H1 (cell line): ENCODE data around the gene FBXL17. TPM values are rescaled to one million over a fixed set of nuclear protein-coding genes. Genes with fewer than 3 reads are reported as not detected.

ENCODE experiments used
- CTCF ChIA-PET: fragments of 300-600 bp; sonication (Branson Sonifier 250); formaldehyde crosslinking; loops from one replicate; lab custom pipeline; 2021; ENCODE audit not compliant: partially characterized antibody; lab: Charles Lee
- POLR2A ChIA-PET: fragments of 300-600 bp; sonication (Branson Sonifier 250); formaldehyde crosslinking; loops from one replicate; lab custom pipeline; 2021; ENCODE audit warnings: inconsistent platforms; ENCODE audit not compliant: partially characterized antibody; lab: Charles Lee
- DNase-seq, 2 experiments: peaks; one replicate each; pipeline versions ENCODE4 v3.0.0 to v3.0.0-alpha.2; 2010 to 2022; ENCODE audit warnings: low spot score in 2 of 2, low read depth in 1 of 2, mixed read lengths in 1 of 2
- FAIRE-seq: peaks from 2 replicates; lab custom pipeline; 2011; peaks lifted over from hg19 to GRCh38; lab: Jason Lieb, UNC
- H2AFZ ChIP-seq: 2 replicates; pipeline ENCODE4 v1.8.1; 2012; ENCODE audit warnings: low read length, inconsistent platforms
- H2AK5ac ChIP-seq: 2 replicates; pipeline ENCODE4 v1.6.1; 2013; ENCODE audit warnings: low read depth, low read length
- H2BK120ac ChIP-seq: replicated peaks from 2 replicates; pipeline ENCODE3; 2013; ENCODE audit warnings: low read depth, low read length, inconsistent platforms
- H2BK12ac ChIP-seq: 2 replicates; pipeline ENCODE4 v1.6.1; 2013; ENCODE audit warnings: low read depth, low read length
- H2BK15ac ChIP-seq: 2 replicates; pipeline ENCODE4 v1.6.1; 2013; ENCODE audit warnings: low read length
- H2BK20ac ChIP-seq: 2 replicates; pipeline ENCODE4 v1.6.1; 2013; ENCODE audit warnings: low read length
- H2BK5ac ChIP-seq: 2 replicates; pipeline ENCODE4 v1.6.1; 2013; ENCODE audit warnings: low read depth, low read length
- H3K14ac ChIP-seq: 2 replicates; pipeline ENCODE4 v1.6.1; 2013; ENCODE audit warnings: inconsistent platforms; ENCODE audit not compliant: insufficient read length
- H3K18ac ChIP-seq: 2 replicates; pipeline ENCODE4 v1.6.1; 2013; ENCODE audit warnings: low read length; ENCODE audit errors: extremely low read depth
- H3K23ac ChIP-seq: 2 replicates; pipeline ENCODE4 v1.6.1; 2013; ENCODE audit warnings: inconsistent platforms; ENCODE audit not compliant: insufficient read length
- H3K23me2 ChIP-seq: 2 replicates; pipeline ENCODE4 v1.6.1; 2013; ENCODE audit warnings: low read depth, low read length
- H3K27ac ChIP-seq: 2 replicates; pipeline ENCODE4 v1.6.1; 2011; ENCODE audit warnings: low read depth, low read length, inconsistent platforms
- H3K27me3 ChIP-seq, 4 experiments: replicated peaks in 1 of 4; 1 replicate in 1 of 4; 2 replicates in 3 of 4; pipeline versions ENCODE4 v1.6.1 to v1.8.1; 2011 to 2013; ENCODE audit warnings: low read length in 3 of 4, mild to moderate bottlenecking in 3 of 4, inconsistent platforms in 2 of 4, mixed read lengths in 2 of 4, moderate library complexity in 1 of 4; ENCODE audit not compliant: control insufficient read depth in 3 of 4, insufficient read depth in 3 of 4; ENCODE audit errors: extremely low read depth in 1 of 4
- H3K36me3 ChIP-seq, 4 experiments: 2 replicates each; pipeline versions ENCODE4 v1.6.1 to v1.8.1; 2011 to 2013; ENCODE audit warnings: mild to moderate bottlenecking in 4 of 4, low read length in 3 of 4, moderate library complexity in 2 of 4, control low read depth in 1 of 4, inconsistent platforms in 1 of 4; ENCODE audit not compliant: insufficient read depth in 4 of 4, control insufficient read depth in 2 of 4
- H3K4ac ChIP-seq: replicated peaks from 2 replicates; pipeline ENCODE3; 2013; ENCODE audit warnings: low read length, low read depth, mixed read lengths, inconsistent platforms; ENCODE audit not compliant: insufficient read length
- H3K4me1 ChIP-seq, 4 experiments: replicated peaks in 1 of 4; 1 replicate in 1 of 4; 2 replicates in 3 of 4; pipeline versions ENCODE4 v1.6.1 to v1.8.1; 2011 to 2013; ENCODE audit warnings: low read length in 3 of 4, inconsistent platforms in 2 of 4, mixed read lengths in 1 of 4; ENCODE audit not compliant: insufficient read depth in 4 of 4, control insufficient read depth in 3 of 4
- H3K4me2 ChIP-seq, 2 experiments: 2 replicates each; pipeline versions ENCODE4 v1.6.1 to v1.8.1; 2011 to 2013; ENCODE audit warnings: low read depth in 2 of 2, low read length in 2 of 2, control low read depth in 1 of 2, inconsistent platforms in 1 of 2, mild to moderate bottlenecking in 1 of 2; ENCODE audit not compliant: insufficient read depth in 1 of 2
- H3K4me3 ChIP-seq, 4 experiments: fragments of 200-600, 300-600 bp in 1 of 4; sonication (generic), shearing (Covaris generic), sonication (Bioruptor Twin) in 1 of 4; 2 replicates each; pipeline versions ENCODE4 v1.5.1 to v1.8.1; 2011 to 2016; ENCODE audit warnings: low read length in 4 of 4, low read depth in 3 of 4, control low read depth in 2 of 4, inconsistent platforms in 2 of 4, mild to moderate bottlenecking in 2 of 4, mixed read lengths in 1 of 4, moderate library complexity in 1 of 4; ENCODE audit not compliant: insufficient read depth in 2 of 4; ENCODE audit errors: extremely low read depth in 1 of 4
- H3K56ac ChIP-seq: replicated peaks from 2 replicates; pipeline ENCODE3; 2013; ENCODE audit warnings: low read depth, mild to moderate bottlenecking, mixed read lengths, low read length, inconsistent platforms; ENCODE audit not compliant: insufficient read length
- H3K79me1 ChIP-seq: 2 replicates; pipeline ENCODE4 v1.6.1; 2013; ENCODE audit warnings: low read depth, low read length, control low read depth
- H3K79me2 ChIP-seq, 2 experiments: 2 replicates each; pipeline versions ENCODE4 v1.6.1 to v1.8.1; 2012 to 2013; ENCODE audit warnings: low read length in 2 of 2, mild to moderate bottlenecking in 2 of 2, inconsistent platforms in 1 of 2; ENCODE audit not compliant: insufficient read depth in 2 of 2, control insufficient read depth in 1 of 2
- H3K9ac ChIP-seq, 4 experiments: replicated peaks in 1 of 4; 1 replicate in 1 of 4; 2 replicates in 3 of 4; pipeline versions ENCODE4 v1.6.1 to v1.8.1; 2011 to 2013; ENCODE audit warnings: low read depth in 3 of 4, low read length in 3 of 4, control low read depth in 2 of 4, mild to moderate bottlenecking in 2 of 4, moderate library complexity in 2 of 4, inconsistent platforms in 1 of 4; ENCODE audit errors: extremely low read depth in 1 of 4
- H3K9me3 ChIP-seq, 2 experiments: 2 replicates each; pipeline versions ENCODE4 v1.6.1 to v1.8.1; 2012 to 2013; ENCODE audit warnings: mild to moderate bottlenecking in 2 of 2, moderate library complexity in 2 of 2, control low read depth in 1 of 2, inconsistent platforms in 1 of 2, low read depth in 1 of 2, low read length in 1 of 2, mixed read lengths in 1 of 2; ENCODE audit not compliant: insufficient read depth in 2 of 2
- H4K20me1 ChIP-seq, 2 experiments: replicated peaks in 1 of 2; 2 replicates each; pipeline versions ENCODE3 to v1.8.1; 2011 to 2013; ENCODE audit warnings: inconsistent platforms in 2 of 2, low read length in 2 of 2, mild to moderate bottlenecking in 1 of 2; ENCODE audit not compliant: insufficient read depth in 2 of 2, control insufficient read depth in 1 of 2
- H4K5ac ChIP-seq: 2 replicates; pipeline ENCODE4 v1.6.1; 2013; ENCODE audit warnings: low read length, low read depth, mixed read lengths, inconsistent platforms; ENCODE audit not compliant: insufficient read length
- H4K8ac ChIP-seq: 2 replicates; pipeline ENCODE4 v1.8.0; 2013; ENCODE audit warnings: mild to moderate bottlenecking, moderate library complexity, low read length, inconsistent platforms; ENCODE audit not compliant: insufficient read depth; ENCODE audit errors: extremely low read depth
- H4K91ac ChIP-seq: replicated peaks from 2 replicates; pipeline ENCODE3; 2013; ENCODE audit warnings: low read length, mixed read lengths, inconsistent platforms; ENCODE audit not compliant: insufficient read length
- BRCA1 ChIP-seq: IDR thresholded peaks from 2 replicates; pipeline ENCODE4 v1.6.1; 2012; ENCODE audit warnings: low read depth, low read length, improper control_type of control experiment
- EP300 ChIP-seq, 2 experiments: IDR thresholded peaks; 1 replicate in 1 of 2; 2 replicates in 1 of 2; pipeline ENCODE4 v1.6.1; 2011 to 2012; ENCODE audit warnings: low read depth in 2 of 2, low read length in 2 of 2, mild to moderate bottlenecking in 2 of 2, borderline replicate concordance in 1 of 2, inconsistent platforms in 1 of 2, moderate library complexity in 1 of 2
- JUND ChIP-seq: IDR thresholded peaks from 2 replicates; pipeline ENCODE4 v1.6.1; 2011; ENCODE audit warnings: mild to moderate bottlenecking, improper control_type of control experiment, low read length
- POLR2AphosphoS5 ChIP-seq: IDR thresholded peaks from 2 replicates; pipeline ENCODE4 v1.6.1; 2011; ENCODE audit warnings: low read depth, low read length
- TAF7 ChIP-seq: optimal IDR thresholded peaks from 2 replicates; pipeline ENCODE3; 2011; ENCODE audit warnings: low read depth, mild to moderate bottlenecking, inconsistent platforms, low read length, moderate library complexity, borderline replicate concordance
- WGBS, 2 experiments: shearing (Covaris generic) in 1 of 2; methylation state at CpG; one replicate each; pipeline versions ENCODE4 v1.1.6 to v1.1.7; 2013 to 2015; ENCODE audit warnings: low lambda C conversion rate in 2 of 2, mixed read lengths in 2 of 2, inconsistent platforms in 1 of 2, low coverage in 1 of 2, missing lambda C conversion rate in 1 of 2; ENCODE audit not compliant: insufficient replicate concordance in 2 of 2, insufficient coverage in 1 of 2, insufficient read length in 1 of 2; ENCODE audit errors: extremely low coverage in 1 of 2, missing lambda C conversion rate in 1 of 2; 5-methylcytosine and 5-hydroxymethylcytosine counted together
- polyA plus RNA-seq, 7 experiments: library from polyadenylated mRNA; depleted of rRNA in 3 of 7; stranded (reverse) in 5 of 7; unstranded in 2 of 7; fragments of >200 nt in 5 of 7; fragments of 200-250 nt in 2 of 7; gene quantifications; 1 replicate in 5 of 7; 2 replicates in 1 of 7; 4 replicates in 1 of 7; pipeline versions ENCODE4 v1.2.1 to v1.2.3, GENCODE V29; 2011 to 2013; ENCODE audit warnings: missing spikeins in 2 of 7, mixed read lengths in 2 of 7
- total RNA-seq: library from RNA; stranded (reverse); fragmentation: NEBNext Ultra II Directional; extraction: Animal tissue kit (Norgen Biotek cat#: 25700); gene quantifications from 2 replicates; pipeline ENCODE4 v1.2.1, GENCODE V29; 2021

FBXL17 gene
- total and polyA plus RNA-seq, 2 of the 8 experiments (the other 6 are each of a cell fraction or from before 2014, with no cell fraction given): 0.35 to 4.3 TPM

- Histone ChIP-seq H3K79me1 (no peaks in the 10 kb centered on the region), H3K4me3 (no peak overlapping the region), H3K79me2 (no peaks in the 10 kb centered on the region), H2BK5ac (peak overlapping the region; percentile 22; the same call in 1 of the 2 replicates), H3K23ac (no peak overlapping the region), H3K4me1 (peaks cover 2 to 4% (median 3%) of the 10 kb centered on the region in 4 experiments; a peak in 4 of 7 replicates), H4K8ac (no peak overlapping the region), H2AK5ac (no peak overlapping the region), H3K4me2 (no peak overlapping the region), H2AFZ (no peak overlapping the region), H3K27ac (no peak overlapping the region), H3K36me3 (no peaks in the 10 kb centered on the region; a peak in 1 of 8 replicates), H2BK20ac (no peak overlapping the region), H3K27me3 (no peaks in the 10 kb centered on the region), H2BK15ac (no peak overlapping the region), H2BK120ac (no peak overlapping the region), H3K23me2 (peaks cover 2% of the 10 kb centered on the region; the same call in 1 of the 2 replicates), H4K91ac (no peak overlapping the region), H3K18ac (no peak overlapping the region; the same call in 1 of the 2 replicates), H2BK12ac (peak overlapping the region; percentile 61; the same call in 1 of the 2 replicates), H3K14ac (no peak overlapping the region), H3K9me3 (no peaks in the 10 kb centered on the region), H3K9ac (no peak overlapping the region), H3K56ac (no peak overlapping the region), H3K4ac (no peak overlapping the region), H4K5ac (no peak overlapping the region), H4K20me1 (no peaks in the 10 kb centered on the region)
- no peak for DNase-seq
- CTCF ChIA-PET: interaction anchor here (1.2 kb wide), 1 partner anchor 12 kb away, joined by 3 read pairs; no protein-coding TSS in a partner anchor
- WGBS, 2 experiments: 73% methylated on average over 6 of the region's 6 CpGs; no CpG with 5 or more reads in 1 of the 2 experiments
- no peak for FAIRE-seq
- no peak for TF ChIP-seq BRCA1
- TF ChIP-seq POLR2AphosphoS5: no peak
- no peak for TF ChIP-seq EP300 (IDR thresholded peaks at IDR 0.05; ENCODE audit: borderline replicate concordance in 1 of 2, low read depth in 2 of 2, low read length in 2 of 2)
- no peak for TF ChIP-seq JUND
- no peak for TF ChIP-seq TAF7
- POLR2A ChIA-PET: no interaction called here
Measured at GRCh38 chr5:107830750-107831149, 551.1 kb downstream of the FBXL17 start.
